ENCODE data around the gene B4GALNT1. TPM values are rescaled to one million over a fixed set of nuclear protein-coding genes. Genes with fewer than 3 reads are reported as not detected.
A peak's percentile ranks its signal among the peaks of the same experiment; 100 is the strongest.
"Not testable (repeated sequence)": the region's sequence is repeated elsewhere in the genome, so short reads cannot be mapped to it uniquely, and the experiment has no call there.

B4GALNT1 gene
- total RNA-seq = 1 to 10 TPM in 1 of 4 donors, under 1 TPM in 3; 0.19 to 1.7 (median 0.26) TPM

DNA sequence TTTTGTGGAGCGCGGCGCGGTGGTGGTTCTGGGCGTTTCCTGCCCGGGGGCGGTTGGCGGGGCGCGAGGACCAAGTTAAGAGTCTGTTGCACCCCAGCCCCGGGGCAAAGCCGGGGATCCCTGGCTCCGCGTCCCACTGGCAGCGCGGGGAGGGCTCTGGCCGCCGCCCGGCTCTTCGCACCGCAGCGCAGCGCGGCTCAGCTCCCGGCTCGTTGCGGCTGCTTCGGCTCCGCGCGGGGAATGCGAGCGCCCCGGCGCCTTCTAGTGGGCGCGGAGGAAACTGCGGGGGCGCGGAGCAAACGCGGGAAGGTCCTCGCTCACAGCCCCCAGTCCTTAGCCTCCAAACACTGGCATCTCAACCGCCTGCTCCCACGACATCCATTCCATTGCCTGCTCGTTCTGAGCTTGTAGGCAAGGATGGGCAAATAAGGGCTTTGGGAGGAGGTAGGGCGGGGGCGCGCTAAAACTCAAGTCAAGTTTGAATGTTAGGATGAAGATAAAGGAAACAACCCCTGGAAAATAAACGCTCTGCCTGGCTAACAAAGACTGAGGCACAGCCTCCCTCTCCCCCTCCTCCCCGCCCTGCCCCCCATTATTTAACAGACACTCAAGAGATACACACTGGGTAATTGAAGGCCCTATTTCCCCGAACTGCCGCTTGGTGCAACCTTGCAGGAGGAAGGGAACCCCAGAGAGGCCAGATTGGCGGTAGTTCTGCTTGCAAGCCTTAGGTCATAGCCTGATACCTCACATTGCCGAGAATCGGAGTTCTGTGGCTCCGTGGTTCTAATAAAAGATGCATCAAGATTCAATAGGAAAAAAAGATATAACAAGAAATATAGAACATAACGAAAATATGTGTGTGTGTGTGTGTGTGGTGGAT lies at the start of gene B4GALNT1:
TSS of gene B4GALNT1 (minus strand) at position 244 of the 883 bp plus-strand sequence. CDS start 1,069 bp downstream, outside the sequence.
- 2% methylated on average over 32 to 37 of the region's 58 CpGs for WGBS, 2 donors
- peak within 1 kb of the TSS; percentile 23 for H3K4me3 ChIP-seq (ENCODE audit: low read depth, poor library complexity, severe bottlenecking)
- TF ChIP-seq POLR2A (IDR thresholded peaks at IDR 0.05) = no peak
- TF ChIP-seq, protein P1, sequence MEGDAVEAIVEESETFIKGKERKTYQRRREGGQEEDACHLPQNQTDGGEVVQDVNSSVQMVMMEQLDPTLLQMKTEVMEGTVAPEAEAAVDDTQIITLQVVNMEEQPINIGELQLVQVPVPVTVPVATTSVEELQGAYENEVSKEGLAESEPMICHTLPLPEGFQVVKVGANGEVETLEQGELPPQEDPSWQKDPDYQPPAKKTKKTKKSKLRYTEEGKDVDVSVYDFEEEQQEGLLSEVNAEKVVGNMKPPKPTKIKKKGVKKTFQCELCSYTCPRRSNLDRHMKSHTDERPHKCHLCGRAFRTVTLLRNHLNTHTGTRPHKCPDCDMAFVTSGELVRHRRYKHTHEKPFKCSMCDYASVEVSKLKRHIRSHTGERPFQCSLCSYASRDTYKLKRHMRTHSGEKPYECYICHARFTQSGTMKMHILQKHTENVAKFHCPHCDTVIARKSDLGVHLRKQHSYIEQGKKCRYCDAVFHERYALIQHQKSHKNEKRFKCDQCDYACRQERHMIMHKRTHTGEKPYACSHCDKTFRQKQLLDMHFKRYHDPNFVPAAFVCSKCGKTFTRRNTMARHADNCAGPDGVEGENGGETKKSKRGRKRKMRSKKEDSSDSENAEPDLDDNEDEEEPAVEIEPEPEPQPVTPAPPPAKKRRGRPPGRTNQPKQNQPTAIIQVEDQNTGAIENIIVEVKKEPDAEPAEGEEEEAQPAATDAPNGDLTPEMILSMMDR (IDR thresholded peaks at IDR 0.05) = peak in 1 of 3 donors; percentile 53
- intact Hi-C loops (cut with DNase I; ENCODE audit: low total_unique reads) = no loop called here
- peak in 1 of 2 donors; percentile 86 for DNase-seq (ENCODE audit: low spot score in 2 of 2)

DNA sequence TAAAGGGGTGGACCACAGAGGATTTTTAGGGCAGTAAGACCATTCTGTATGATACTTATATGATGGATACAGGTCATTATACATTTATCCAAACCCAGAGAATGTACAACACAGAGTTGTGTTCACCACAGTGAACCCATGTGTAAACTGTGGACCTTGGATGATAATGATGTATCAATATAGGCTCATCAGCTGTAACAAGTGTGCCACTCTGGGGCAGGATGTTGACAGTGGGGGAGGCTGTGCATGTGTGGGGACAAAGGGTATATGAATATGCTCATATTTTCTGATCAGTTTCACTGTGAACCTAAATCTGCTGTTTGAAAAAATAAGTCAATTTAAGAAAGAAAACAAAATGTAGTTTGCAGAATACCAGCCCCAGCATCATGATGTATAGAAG lies 46.7 kb upstream of the B4GALNT1 start:
- intact Hi-C loops (cut with DNase I; ENCODE audit: low total_unique reads) = no loop called here
- H3K4me3 ChIP-seq (ENCODE audit: low read depth, poor library complexity, severe bottlenecking) = no peak overlapping the region
- no peak for DNase-seq (ENCODE audit: low spot score in 2 of 2)
- TF ChIP-seq, protein P1 (IDR thresholded peaks at IDR 0.05) = no peak
- TF ChIP-seq POLR2A (IDR thresholded peaks at IDR 0.05) = no peak

DNA sequence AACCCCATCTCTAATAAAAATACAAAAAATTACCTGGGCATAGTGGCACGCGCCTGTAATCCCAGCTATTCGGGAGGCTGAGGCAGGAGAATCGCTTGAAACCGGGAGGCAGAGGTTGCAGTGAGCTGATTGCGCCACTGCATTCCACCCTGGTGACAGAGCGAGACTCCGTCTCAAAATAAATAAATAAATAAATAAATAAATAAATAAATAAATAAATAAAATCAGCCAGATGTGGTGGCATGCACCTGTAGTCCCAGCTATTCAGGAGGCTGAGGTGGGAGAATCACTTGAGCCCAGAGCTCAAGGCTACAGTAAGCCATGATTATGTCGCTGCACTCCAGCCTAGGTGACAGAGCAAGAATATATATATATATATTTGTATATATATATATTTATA lies 44.9 kb upstream of the B4GALNT1 start:
- intact Hi-C loops (cut with DNase I; ENCODE audit: low total_unique reads); H3K4me3 ChIP-seq (ENCODE audit: low read depth, poor library complexity, severe bottlenecking); DNase-seq (ENCODE audit: low spot score in 2 of 2): not testable (repeated sequence)
- WGBS, 2 donors = 90 to 97% methylated on average over 9 of the region's 9 CpGs

DNA sequence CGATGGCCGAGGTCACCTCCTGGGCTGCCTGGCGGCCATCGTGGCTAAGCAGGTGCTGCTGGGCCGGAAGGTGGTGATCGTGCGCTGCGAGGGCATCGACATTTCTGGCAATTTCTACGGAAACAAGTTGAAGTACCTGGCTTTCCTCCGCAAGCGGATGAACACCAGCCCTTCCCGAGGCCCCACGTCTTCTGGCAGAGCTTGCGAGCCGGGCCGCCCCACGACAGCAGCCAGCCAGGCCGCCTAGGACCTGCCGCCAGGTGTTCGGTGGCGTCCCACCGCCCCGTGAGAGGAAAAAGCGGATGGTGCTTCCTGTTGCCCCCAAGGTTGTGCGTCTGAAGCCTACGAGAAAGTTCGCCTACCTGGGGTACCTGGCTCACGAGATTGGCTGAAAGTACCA lies 41.7 kb upstream of the B4GALNT1 start:
- no peak overlapping the region for H3K4me3 ChIP-seq (ENCODE audit: low read depth, poor library complexity, severe bottlenecking)
- TF ChIP-seq, protein P1 (IDR thresholded peaks at IDR 0.05) = no peak
- no peak for TF ChIP-seq POLR2A (IDR thresholded peaks at IDR 0.05)
- intact Hi-C loops (cut with DNase I; ENCODE audit: low total_unique reads) = no loop called here
- no peak for DNase-seq (ENCODE audit: low spot score in 2 of 2)
- WGBS, 2 donors = 88 to 91% methylated on average over 29 of the region's 29 CpGs

DNA sequence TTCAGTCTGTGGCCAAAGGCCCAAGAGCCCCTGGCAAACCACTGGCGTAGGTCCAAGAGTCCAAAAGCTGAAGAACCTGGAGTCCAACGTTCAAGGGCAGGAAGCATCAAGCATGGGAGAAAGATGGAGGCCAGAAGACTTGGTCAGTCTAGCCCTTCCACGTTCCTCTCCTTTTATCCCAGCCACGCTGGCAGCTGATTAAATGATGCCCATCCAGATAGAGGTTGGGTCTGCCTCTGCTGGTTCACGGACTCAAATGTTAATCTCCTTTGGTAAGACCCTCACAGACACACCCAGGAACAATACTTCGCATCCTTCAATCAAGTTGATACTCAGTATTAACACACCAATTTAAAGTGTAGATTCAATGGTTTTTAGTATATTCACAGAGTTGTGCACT lies 39.8 kb upstream of the B4GALNT1 start:
- intact Hi-C loops (cut with DNase I; ENCODE audit: low total_unique reads) = no loop called here
- no peak overlapping the region for H3K4me3 ChIP-seq (ENCODE audit: low read depth, poor library complexity, severe bottlenecking)
- no peak for DNase-seq (ENCODE audit: low spot score in 2 of 2)
- 80 to 83% methylated on average over 6 of the region's 6 CpGs for WGBS, 2 donors
- TF ChIP-seq, protein P1 (IDR thresholded peaks at IDR 0.05) = no peak
- no peak for TF ChIP-seq POLR2A (IDR thresholded peaks at IDR 0.05)

DNA sequence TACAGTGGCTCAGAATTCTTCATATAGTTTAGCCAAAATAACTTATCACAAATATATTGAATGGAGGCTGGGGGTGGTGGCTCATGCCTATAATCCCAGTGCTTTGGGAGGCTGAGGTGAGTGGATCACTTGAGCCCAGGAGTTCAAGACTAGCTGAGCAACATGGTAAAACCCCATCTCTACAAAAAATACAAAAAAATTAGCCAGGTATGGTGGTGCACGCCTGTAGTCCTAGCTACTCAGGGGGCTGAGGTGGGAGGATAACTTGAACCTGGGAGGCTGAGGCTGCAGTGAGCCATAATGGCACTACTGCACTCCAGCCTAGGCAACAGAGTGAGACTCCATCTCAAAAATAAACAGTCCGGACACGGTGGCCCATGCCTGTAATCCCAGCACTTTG lies 38.8 kb upstream of the B4GALNT1 start:
- intact Hi-C loops (cut with DNase I; ENCODE audit: low total_unique reads); DNase-seq (ENCODE audit: low spot score in 2 of 2); H3K4me3 ChIP-seq (ENCODE audit: low read depth, poor library complexity, severe bottlenecking): not testable (repeated sequence)
- 87 to 93% methylated on average over 3 of the region's 3 CpGs for WGBS, 2 donors

DNA sequence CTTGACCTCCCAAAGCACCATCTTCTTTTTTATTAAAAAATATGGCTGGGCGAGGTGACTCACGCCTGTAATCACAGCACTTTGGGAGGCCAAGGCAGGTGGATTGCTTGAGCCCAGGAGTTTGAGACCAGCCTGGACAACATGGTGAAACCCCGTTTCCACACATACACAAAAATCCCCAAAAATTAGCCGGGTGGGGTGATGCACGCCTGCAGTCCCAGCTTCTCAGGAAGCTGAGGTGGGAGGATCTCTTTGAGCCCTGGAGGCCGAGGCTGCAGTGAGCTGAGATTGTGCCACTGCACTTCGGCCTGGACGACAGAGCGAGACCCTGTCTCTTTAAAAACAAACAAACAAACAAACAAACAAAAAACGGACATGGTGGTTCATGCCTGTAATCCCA lies 36.7 kb upstream of the B4GALNT1 start:
- 87 to 88% methylated on average over 10 of the region's 10 CpGs for WGBS, 2 donors
- H3K4me3 ChIP-seq (ENCODE audit: low read depth, poor library complexity, severe bottlenecking); intact Hi-C loops (cut with DNase I; ENCODE audit: low total_unique reads); DNase-seq (ENCODE audit: low spot score in 2 of 2): not testable (repeated sequence)
